GM12891 (cell line): ENCODE measurements around the gene PCTP.

Source experiments
- POLR2A ChIP-seq: IDR thresholded peaks from 2 replicates; pipeline ENCODE4 v1.6.1; 2011; ENCODE audit warnings: low read depth, low read length, control low read depth
- POLR2AphosphoS5 ChIP-seq: IDR thresholded peaks from 2 replicates; pipeline ENCODE4 v1.6.1; 2011; ENCODE audit warnings: low read depth, low read length, control low read depth
- SPI1 ChIP-seq: IDR thresholded peaks from 2 replicates; pipeline ENCODE4 v1.6.1; 2011; ENCODE audit warnings: low read depth, low read length, control low read depth
- TAF1 ChIP-seq: IDR thresholded peaks from 2 replicates; pipeline ENCODE4 v1.6.1; 2011; ENCODE audit warnings: low read depth, low read length, control low read depth

DNA sequence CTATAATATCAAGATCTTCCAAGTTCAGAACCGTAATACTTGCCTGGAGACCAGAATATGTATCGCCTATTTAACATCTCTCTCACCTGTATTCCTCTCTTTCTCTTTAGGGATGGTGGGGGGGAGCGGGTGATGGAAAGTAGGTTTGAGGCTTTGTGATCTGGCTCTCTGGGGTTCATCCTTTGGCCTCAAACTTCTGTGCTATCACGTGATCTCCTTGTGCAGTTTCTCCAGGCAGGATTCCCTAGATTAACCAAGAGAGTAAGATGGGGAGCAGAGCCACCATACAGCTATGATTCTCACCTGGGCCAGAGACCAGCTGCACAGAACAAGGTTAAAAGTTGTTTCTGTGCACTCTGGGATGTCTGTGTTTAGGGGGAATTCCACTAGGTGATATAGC is 33.4 kb upstream of the PCTP start:
- TF ChIP-seq TAF1, result no peak
- TF ChIP-seq POLR2A, result no peak
- TF ChIP-seq POLR2AphosphoS5, result no peak
- no peak for TF ChIP-seq SPI1
